GM06990 (cell line): ENCODE data around the gene CEBPA.

Source experiments
- DNase-seq: peaks from one replicate; pipeline ENCODE4 v3.0.0-alpha.2; 2011; ENCODE audit not compliant: insufficient read length; ENCODE audit errors: extremely low read depth
- H3K27me3 ChIP-seq: replicated peaks from 2 replicates; pipeline ENCODE4 v1.6.0; 2011; ENCODE audit warnings: low read length; ENCODE audit not compliant: control insufficient read depth, insufficient read depth
- H3K36me3 ChIP-seq: 2 replicates; pipeline ENCODE4 v1.5.1; 2011; ENCODE audit warnings: low read length; ENCODE audit not compliant: control insufficient read depth, insufficient read depth
- H3K4me3 ChIP-seq: replicated peaks from 2 replicates; pipeline ENCODE4 v1.5.1; 2011; ENCODE audit warnings: low read depth, mild to moderate bottlenecking, control low read depth, low read length
- TF ChIP-seq, protein P1 (sequence below): IDR thresholded peaks from 2 replicates; pipeline ENCODE4 v1.5.1; 2011; ENCODE audit warnings: low read length, control low read depth, mild to moderate bottlenecking, inconsistent platforms; ENCODE audit not compliant: insufficient read depth, poor library complexity, severe bottlenecking

CEBPA gene

DNA sequence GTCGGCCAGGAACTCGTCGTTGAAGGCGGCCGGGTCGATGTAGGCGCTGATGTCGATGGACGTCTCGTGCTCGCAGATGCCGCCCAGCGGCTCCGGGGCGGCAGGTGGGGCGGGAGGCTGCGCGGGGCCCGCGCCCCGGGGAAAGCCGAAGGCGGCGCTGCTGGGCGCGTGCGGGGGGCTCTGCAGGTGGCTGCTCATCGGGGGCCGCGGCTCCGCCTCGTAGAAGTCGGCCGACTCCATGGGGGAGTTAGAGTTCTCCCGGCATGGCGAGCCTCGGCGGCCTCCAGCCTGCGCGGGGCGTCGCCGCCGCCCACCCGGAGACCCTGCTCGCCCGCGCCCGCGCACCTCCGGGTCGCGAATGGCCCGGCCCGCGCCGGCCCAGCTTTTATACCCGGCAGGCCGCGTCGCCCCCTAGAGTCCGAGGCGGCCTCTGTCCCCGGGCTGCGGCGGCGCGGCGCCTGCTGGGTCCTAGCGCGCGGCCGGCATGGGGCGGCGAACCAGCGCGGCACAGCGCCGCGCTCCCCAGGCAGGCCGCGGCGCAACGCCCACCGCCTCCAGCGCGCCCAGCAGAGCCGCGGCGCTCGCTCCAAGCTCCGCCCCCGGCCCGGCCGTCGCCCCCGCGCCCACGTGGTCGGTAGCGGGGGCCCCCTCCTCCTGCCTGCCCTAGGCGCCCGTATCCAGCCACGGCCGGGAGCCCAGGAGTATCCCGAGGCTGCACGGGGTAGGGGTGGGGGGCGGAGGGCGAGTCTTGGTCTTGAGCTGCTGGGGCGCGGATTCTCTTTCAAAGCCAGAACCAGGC, at the start of gene CEBPA:
TSS of gene CEBPA (minus strand) at position 360 of the 799 bp plus-strand sequence. CDS start at position 240, 120 bp downstream.
- peaks cover 5% of the 10 kb centered on the region for H3K27me3 ChIP-seq
- peak within 1 kb of the TSS; percentile 53 for H3K4me3 ChIP-seq
- TF ChIP-seq, protein P1, sequence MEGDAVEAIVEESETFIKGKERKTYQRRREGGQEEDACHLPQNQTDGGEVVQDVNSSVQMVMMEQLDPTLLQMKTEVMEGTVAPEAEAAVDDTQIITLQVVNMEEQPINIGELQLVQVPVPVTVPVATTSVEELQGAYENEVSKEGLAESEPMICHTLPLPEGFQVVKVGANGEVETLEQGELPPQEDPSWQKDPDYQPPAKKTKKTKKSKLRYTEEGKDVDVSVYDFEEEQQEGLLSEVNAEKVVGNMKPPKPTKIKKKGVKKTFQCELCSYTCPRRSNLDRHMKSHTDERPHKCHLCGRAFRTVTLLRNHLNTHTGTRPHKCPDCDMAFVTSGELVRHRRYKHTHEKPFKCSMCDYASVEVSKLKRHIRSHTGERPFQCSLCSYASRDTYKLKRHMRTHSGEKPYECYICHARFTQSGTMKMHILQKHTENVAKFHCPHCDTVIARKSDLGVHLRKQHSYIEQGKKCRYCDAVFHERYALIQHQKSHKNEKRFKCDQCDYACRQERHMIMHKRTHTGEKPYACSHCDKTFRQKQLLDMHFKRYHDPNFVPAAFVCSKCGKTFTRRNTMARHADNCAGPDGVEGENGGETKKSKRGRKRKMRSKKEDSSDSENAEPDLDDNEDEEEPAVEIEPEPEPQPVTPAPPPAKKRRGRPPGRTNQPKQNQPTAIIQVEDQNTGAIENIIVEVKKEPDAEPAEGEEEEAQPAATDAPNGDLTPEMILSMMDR: peak; percentile 14
- DNase-seq: peak; percentile 88
- no peaks in the 10 kb centered on the region for H3K36me3 ChIP-seq

DNA sequence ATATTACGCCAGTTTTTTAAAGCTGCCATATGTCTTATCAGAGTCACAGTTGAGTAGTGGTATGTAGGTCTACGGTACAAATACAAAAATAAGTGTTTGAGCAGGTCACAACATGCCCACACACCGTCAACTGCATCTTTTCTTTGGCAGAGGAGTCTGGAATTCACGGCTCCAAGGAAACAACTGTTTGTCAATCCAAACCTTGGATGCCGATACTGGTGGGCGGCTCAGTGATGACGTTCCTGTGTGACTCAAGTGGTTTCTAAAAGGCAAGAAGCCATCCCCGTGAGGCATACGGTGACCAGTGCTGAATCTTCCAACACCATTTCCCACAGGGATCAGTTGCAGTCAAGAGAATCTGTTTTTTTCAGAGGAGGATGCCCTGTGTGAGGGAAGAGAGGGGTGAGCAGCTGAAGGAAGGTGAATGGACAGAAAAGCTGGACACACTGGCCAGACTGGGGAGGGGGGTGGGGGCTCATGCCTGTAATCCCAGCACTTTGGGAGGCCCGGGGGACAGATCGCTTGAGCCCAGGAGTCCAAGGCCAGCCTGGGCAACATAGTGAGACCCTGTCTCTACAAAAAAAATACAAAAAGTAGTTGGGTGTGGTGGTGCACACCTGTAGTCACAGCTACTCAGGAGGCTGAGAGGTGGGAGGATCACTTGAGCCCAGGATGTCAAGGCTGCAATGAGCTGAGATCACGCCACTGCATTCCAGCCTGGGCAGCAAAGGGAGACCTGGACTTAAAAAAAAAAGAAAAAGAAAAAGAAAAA, 48.4 kb upstream of the CEBPA start:
- H3K36me3 ChIP-seq: no peaks in the 10 kb centered on the region
- no peak overlapping the region for H3K4me3 ChIP-seq
- TF ChIP-seq, protein P1: no peak
- H3K27me3 ChIP-seq: no peaks in the 10 kb centered on the region; the same call in 1 of the 2 replicates
- DNase-seq: no peak

DNA sequence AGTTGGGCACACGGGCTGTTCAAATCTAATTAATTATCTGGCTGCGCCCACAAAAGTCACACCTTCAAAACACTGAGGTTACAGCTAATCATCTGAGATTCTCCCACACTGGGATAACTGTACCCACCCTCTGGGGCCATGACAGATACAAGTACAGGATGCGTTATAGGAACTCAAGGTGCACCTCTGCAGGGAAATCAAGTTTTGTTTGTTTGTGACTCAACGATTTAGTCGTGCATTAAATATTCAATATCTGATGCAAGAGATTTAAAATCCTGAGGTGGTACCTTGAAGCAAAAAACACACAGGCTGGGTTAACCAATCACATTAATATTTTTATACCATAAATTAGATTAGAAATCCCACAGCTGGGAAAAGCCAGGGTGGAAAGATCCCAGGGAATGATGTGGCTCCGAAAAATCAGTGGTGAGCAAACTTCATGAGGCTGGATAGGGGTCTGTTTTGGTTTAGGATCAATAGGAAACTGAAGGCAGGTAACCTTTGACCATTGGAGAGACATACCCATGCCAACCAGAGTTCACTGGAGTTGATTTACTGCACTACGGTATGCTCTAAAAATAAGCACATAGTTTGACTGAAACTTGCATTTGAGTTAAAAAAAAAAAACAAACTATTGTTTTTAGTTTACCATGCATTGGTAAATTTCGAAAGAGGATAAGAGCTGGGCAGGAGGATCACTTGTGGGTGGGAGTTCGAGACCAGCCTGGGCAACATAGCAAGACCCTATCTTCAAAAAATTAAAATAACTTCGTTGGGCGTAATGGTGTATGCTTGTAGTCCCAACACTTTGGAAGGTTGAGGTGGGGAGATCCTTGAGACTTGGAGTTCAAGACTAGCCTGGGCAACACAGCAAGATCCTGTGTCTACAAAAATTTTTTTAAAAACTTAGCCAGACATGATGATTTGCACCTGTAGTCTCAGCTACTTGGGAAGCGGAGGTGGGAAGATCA, 47.3 kb upstream of the CEBPA start:
- TF ChIP-seq, protein P1: no peak
- Histone ChIP-seq H3K36me3 (no peaks in the 10 kb centered on the region), H3K27me3 (no peaks in the 10 kb centered on the region; the same call in 1 of the 2 replicates), H3K4me3 (no peak overlapping the region)
- DNase-seq: no peak

DNA sequence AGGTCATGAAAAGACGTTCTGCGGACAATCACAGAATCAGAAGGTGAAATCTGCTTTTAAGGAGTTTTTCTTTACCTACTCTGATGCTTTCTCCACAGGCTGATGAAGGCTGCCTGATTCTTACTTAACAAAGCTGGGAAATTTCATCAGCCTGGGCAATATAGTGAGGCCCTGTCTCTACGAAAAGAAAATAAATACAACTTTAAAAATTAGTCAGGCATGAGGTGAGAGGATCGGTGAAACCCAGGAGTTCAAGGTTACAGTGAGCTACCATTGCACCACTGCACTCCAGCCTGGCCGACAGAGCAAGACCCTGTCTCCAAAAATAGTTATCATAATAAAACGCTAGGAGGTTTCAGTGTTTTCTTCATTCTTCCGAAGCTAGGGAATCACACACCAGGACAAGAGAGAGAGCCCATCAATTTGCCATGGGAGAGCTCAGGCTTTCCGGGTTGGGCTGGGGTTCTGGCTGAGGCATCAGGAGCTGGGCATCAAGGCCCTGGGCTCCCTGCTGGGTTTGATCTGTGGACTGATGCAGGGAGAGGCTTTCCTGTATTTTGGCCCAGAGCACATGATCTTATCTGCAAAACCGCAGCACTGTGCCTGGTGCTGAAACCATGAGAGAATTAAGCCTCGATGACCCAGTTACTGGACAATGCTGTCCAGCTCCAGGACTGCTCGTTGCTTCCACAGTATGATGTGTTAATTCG, 46.1 kb upstream of the CEBPA start:
- Histone ChIP-seq H3K27me3 (no peaks in the 10 kb centered on the region; the same call in 1 of the 2 replicates), H3K4me3 (no peak overlapping the region), H3K36me3 (no peaks in the 10 kb centered on the region)
- TF ChIP-seq, protein P1: no peak
- no peak for DNase-seq

DNA sequence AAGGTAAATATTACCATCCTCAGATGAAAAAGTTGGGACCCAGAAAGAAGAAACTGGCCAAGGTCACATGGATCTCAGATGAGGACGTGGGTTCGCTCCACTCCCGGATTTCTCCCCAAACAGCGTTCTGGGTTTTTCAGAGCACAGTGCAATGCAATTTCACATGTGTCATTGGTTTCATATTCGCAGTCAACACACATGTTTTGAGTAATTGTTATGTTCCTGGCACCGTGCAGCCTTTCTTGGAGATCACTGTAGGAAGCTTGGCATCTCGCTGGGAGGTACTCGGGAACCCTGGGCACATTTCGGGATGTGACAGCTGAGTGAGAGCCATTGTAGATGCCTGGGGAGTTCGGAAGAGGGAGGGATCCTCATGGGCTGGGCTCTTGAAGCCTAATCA, 45.0 kb upstream of the CEBPA start:
- TF ChIP-seq, protein P1: no peak
- no peak for DNase-seq
- H3K36me3 ChIP-seq: no peaks in the 10 kb centered on the region
- no peaks in the 10 kb centered on the region; the same call in 1 of the 2 replicates for H3K27me3 ChIP-seq
- no peak overlapping the region for H3K4me3 ChIP-seq
